ENCODE measurements around the gene BTRC.
A peak's percentile ranks its signal among the peaks of the same experiment; 100 is the strongest.
"Not testable (repeated sequence)": the region's sequence is repeated elsewhere in the genome, so short reads cannot be mapped to it uniquely, and the experiment has no call there.

BTRC gene

GRCh38 chr10:101577121-101577871 is 223.3 kb downstream of the BTRC start:
- DNase-seq (ENCODE audit: low read depth in 1 of 2, low spot score in 1 of 2), result no peak

DNA sequence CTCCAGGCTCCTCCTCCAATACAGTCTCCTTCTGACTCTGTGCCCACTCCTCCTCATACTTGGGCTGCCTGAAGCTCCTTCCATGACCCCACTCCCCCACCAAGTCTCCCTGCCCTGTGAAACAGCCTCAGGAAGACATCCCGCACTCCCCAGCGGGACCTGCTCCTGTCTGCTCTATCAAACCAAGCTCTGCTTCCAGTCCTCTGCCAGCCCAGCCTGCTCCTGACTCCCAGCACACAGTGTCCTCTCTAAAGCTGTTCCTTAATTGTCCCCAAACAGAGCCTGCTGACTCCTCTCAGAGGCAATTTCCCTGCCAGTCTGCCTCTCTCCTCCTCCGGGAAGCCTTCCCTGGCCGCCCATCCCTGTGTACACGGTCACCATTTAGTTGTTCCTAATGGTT is 224.2 kb downstream of the BTRC start:
- no peak for DNase-seq (ENCODE audit: low read depth in 1 of 2, low spot score in 1 of 2)

- DNase-seq (ENCODE audit: low read depth in 1 of 2, low spot score in 1 of 2), result no peak
These were observed 225.0 kb downstream of the BTRC start for GRCh38 chr10:101578803-101579515.

DNA sequence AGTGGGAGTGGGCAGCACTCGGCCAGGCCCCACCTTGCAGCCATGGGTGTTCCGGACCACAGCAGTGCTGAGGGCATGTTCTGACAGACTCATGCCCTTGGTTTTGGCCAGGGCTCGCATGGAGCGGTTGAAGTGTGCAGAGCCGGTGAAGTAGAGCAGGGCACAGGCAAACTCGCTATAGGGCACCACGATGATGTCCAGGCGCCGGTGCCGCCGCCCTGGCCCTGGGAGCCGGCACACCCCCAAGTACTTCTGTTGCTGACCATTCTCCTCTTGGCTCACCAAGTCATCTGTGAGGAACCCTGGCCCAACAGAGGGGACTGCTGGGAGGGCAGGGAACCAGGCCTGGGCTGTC is 225.5 kb downstream of the BTRC start:
- no peak for DNase-seq (ENCODE audit: low read depth in 1 of 2, low spot score in 1 of 2)

GRCh38 chr10:101580486-101581399 is 226.8 kb downstream of the BTRC start:
- no peak for DNase-seq (ENCODE audit: low read depth in 1 of 2, low spot score in 1 of 2)

DNA sequence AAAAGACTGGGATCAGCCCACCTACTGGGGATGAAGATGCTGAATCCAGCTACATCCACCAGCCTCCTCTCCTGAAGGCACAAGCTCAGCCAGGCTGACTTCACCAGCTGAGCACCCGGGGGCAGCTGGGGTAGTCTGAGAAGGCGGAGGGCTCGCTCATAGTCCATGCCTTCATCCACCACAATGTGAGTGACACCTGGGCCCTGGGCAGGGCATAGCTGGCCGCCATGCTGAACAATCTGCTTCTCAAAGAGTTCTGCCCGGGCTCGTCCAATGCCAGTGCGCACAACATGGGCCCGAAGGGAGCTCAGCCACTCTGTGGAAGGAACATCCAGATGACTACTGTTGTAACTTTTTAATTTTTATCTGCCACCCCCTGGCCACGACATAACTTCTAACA is 231.9 kb downstream of the BTRC start:
- DNase-seq (ENCODE audit: low read depth in 1 of 2, low spot score in 1 of 2), result no peak

- peak; percentile 74 to 87 for DNase-seq (ENCODE audit: low read depth in 1 of 2, low spot score in 1 of 2)
These were observed 234.0 kb downstream of the BTRC start, which contains the start of the genes DPCD and POLL for GRCh38 chr10:101587725-101588653. DPCD (plus strand) TSS chr10:101588321; CDS start chr10:101588337, 16 bp downstream. POLL (minus strand) TSS chr10:101588257; CDS start chr10:101587360, 897 bp downstream.

- no peak for DNase-seq (ENCODE audit: low read depth in 1 of 2, low spot score in 1 of 2)
These were observed 234.9 kb downstream of the BTRC start for GRCh38 chr10:101588879-101589278.

DNA sequence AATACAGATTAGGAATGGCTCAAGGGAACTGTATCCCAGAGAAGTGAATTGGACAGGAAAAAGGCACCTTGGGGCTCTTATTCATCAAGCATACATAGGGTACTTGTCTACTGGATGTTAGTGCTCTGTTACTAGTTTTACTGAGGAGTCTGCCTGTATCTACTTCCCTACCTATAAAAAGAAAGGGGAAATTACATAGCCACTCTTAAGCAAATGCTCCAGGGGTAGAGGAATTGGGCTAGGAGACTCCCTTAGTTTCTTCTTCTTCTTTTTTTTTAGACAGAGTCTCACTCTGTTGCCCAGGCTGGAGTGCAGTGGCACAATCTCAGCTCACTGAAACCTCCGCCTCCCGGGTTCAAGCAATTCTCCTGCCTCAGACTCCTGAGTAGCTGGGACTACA is 239.4 kb downstream of the BTRC start:
- DNase-seq (ENCODE audit: low read depth in 1 of 2, low spot score in 1 of 2), result not testable (repeated sequence)

DNA sequence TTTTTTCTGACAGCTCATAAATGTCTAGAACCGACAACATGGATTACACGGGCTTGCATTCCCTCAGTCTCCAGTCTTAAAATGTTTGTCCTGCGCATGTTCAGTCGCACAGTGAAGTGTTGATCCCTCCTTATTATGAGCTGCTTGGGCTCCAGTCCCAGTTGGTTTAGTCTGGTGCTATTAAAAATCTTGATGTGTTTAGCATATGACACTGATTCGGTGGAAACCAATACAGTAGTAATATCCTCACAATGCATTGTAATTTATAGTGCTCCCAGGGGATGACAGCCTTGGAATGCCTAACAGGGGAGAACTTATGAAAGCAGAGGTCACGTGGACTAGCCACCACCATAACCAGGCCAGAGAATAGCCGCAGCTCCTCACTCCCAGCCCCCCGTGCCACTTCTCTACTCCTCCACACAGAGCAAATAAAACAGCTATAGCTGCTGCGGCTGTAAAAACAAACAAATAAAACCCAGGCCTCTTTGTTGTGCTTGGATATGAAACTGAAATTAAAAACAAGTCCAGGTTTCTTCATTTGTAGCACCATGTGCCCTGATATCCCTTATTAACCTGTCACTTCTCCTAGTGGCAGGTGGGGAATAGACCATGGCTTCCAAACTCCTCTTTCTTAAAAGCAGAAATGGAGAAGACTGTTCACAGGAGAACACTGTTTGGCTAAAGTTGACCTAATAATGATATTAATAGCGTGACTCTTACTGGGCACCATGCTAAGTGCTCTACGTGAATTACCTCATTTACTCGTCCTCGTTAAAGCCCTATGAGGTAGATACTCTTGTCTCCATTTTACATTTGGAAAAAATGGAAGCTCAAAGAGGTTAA is 241.8 kb downstream of the BTRC start:
- no peak for DNase-seq (ENCODE audit: low read depth in 1 of 2, low spot score in 1 of 2)

DNA sequence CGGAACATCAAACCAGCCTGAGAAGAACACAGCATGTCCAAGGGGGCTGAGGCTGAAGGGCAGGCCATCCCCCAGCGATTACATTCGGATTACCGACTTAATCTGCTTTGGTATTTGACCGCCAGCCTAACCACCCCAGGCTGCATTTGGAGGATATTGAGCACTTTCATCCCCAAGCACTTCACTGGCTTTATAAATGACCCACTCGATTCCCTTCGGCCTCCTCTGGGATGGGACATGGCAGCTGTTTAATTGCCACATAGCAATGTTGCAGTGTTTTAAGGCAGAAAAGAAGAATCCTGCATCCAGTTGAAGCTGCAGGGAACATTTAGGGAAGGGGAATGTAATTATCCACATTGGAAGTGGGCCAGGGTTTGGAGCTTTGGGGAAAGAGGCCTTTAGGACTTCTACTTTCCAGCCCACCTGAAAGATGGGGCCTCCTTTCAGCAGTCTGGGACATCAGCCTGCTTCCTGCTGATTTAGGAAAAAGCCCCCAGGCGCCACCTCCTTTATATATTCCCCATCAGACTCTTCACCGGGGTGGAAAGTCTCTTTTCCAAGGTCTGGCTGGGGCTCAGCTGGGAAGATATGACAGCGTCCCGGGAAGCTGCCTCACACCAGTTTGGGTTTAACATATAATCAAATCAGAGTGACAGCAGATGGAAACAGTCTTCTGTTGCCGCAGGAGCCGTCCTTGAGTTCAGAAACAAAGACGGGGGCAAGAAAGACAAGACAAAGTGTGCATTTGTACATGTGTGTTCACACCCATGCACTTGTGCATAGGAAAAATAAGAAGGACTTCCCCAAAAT is 243.3 kb downstream of the BTRC start:
- DNase-seq (ENCODE audit: low read depth in 1 of 2, low spot score in 1 of 2), result no peak

DNA sequence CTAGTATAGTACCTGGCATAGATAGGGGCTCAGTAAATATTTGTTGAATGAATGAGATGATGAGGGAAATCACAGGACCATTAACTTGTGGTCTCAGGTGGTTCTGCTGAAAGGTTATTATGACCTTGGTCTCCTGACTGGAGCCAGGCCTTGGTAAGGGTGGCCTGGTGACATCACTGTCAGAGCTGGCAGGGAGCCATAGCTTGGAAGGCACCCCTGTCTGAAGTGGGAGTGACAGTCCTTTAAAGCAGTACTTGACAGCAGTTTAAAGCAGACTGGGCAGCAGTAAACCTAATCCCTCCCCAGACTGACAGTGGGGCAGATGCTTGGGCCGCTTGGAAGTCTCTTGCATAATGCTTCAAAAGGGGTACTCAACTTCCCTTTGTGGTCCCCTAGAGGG is 247.6 kb downstream of the BTRC start:
- DNase-seq (ENCODE audit: low read depth in 1 of 2, low spot score in 1 of 2), result no peak

- peak in 1 of 2 donors; percentile 52 for DNase-seq (ENCODE audit: low read depth in 1 of 2, low spot score in 1 of 2)
These were observed 248.9 kb downstream of the BTRC start for GRCh38 chr10:101602761-101603398.
